Activated T-cell treated with anti-CD3 and anti-CD28 coated beads, Interleukin-2, amount 50 U/mL, for 48 hours (primary cell): ENCODE measurements around the gene RUSC2.
"Not testable (repeated sequence)": the region's sequence is repeated elsewhere in the genome, so short reads cannot be mapped to it uniquely, and the experiment has no call there.

ENCODE experiments used
- DNase-seq, 2 experiments: peaks; one replicate each; pipeline ENCODE4 v3.0.0-alpha.2; 2020

The RUSC2 gene

DNA sequence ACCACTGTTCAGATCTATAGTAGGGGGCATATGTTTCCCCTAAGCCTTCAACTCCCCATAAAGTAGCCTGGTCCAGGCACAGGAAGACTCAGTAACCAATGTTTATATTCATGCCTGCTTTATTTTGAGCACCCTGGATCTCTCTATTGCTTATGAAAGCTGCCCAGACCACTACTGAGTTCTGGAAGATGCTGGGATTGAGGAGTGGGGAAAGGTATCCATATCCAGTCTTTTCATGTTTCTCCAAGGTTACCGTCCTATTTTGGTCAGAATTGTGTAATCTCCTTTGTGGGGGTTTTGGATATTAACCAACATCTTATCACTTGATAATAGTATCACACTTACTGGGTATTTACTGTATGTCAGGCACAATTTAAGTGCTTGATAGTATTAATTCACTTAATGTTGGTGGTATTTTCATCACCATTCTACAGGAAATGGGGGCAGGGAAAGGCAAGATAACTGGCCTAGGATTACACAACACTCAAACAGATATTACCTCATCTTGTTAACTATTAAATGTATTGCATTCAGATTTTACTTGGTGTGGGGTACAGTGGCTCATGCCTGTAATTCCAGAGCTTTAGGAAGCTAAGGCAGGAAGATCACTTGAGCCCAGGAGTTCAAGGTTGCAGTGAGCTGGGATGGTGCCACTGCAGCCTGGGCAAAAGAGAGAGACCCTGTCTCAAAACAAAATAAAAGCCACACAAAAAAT, 36.3 kb downstream of the RUSC2 start:
- no peak for DNase-seq

DNA sequence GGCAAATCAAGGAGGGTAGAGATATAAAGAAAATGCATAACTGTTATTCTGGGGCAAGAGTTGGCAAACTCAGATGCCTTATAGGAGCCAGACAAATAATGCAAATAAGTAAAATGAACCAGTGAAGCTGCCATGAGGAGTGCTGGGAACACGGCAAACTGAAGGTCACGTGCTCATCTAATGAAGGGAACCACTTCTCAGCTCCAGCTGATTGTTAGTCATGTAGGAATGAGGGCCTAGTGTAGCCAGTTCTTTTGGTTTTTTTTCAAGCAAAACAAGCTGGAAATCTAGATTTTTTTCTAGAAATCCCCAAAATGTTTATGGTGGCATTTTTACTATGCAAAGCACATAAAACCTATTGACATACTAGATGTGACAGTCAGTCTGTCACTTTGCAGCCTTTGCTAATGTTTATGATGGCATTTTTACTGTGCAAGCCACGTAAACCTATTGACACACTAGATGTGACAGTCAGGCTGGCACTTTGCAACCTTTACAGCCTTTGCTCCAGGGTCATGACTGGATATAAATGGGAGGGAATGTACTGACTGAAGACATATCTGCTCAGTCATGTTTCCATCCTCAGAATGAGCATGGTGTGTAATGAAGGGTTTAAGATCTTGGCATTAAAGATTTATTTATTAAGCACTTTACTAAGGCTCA, 39.4 kb downstream of the RUSC2 start:
- DNase-seq = no peak

DNA sequence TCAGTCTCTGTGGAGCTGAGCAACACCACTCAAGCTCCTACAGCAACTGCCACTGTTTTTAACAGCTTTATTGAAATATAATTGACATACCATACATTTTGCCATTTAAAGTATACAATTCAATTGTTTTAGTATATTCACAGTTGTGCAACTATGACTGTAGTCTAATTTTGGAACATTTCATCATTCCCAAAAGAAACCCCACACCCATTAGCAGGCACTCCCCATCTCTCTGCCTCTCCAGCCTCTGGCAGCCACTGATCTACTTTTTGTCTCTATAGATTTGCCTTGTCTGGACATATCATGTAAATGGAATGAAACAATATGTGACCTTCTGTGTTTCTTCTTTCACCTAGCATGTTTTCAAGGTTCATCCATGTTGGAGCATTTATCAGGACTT, 43.5 kb downstream of the RUSC2 start:
- DNase-seq = no peak

- DNase-seq = not testable (repeated sequence)
Measured at GRCh38 chr9:35534921-35535320, 45.0 kb downstream of the RUSC2 start.

DNA sequence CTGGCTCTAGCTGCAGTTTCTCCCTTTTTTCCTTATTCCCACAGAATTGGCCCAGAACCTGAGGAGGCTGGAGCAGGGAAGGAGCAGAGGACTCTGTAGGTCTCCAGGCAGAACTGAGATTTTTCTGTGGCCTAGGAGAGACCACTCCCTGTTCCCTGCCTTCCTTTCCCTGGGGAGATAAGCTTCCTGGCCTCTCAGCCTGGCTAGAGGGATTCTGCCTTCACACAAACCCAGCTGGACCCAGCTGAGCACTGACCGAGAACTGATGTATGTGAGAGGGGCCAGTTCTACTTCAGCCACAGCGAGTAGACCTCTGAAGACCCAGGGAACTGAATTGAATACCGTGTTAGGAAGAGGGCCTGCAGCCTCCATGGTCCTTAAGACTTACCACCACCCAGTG, 48.0 kb downstream of the RUSC2 start:
- no peak for DNase-seq

DNA sequence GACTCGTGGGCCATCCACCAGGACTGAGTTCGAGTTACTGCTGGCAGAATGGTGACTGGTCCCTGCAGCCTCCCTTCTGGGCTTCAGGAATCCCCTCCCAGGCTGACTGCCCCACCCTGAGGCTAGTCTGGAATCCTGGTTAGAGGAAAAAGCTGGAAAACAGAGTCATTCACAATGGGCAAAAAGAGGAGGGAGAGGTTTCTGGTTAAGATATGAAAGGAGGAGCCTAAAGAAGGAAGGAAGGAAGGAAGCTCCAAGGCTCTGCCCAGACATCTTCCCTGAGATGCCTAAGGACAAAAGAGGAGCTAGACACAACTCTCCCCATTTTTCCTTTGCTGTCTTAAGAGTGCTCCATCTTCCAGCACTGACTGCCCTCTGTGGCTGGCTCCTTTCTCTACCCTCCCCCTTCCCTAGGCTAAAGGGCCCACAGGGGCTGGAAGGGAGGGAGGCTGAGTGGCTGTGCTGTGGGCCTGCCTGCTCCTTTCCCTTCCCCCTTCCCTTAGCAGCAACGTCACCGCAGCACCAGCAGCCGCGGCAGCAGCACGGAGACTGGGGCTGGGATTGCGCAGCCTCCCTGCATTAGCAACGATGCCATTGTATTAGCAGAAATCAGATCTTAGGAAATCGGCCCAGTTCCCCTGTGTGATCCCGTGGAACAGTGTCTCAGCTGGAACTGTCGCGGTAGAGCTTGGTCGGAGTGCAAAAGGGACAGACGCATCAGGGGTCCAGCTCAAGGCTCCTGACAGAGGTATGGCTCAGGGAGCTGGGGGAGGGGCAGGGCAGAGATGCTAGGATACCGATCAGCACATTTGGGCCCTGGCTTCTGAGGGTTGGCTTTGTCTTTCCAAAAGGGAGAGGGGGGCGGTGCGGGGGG, 48.7 kb downstream of the RUSC2 start:
- no peak for DNase-seq
